Ovary (tissue), 3 donors: ENCODE data around the gene CHAC1.
"Not testable (repeated sequence)": the region's sequence is repeated elsewhere in the genome, so short reads cannot be mapped to it uniquely, and the experiment has no call there.

Experiments used
- CTCF ChIP-seq, 3 donors: fragments of 450-650 bp in 2 of 3; fragments of 200-600 bp in 1 of 3; IDR thresholded peaks; one replicate each; pipeline versions ENCODE4 v1.5.1 to v1.8.0; 2016 to 2022; ENCODE audit warnings: antibody characterized with exemption in 3 of 3, mild to moderate bottlenecking in 1 of 3
- EP300 ChIP-seq: sonication (generic); formaldehyde crosslinking; IDR thresholded peaks from one replicate; pipeline ENCODE4 v1.6.1; 2017; ENCODE audit warnings: antibody characterized with exemption
- POLR2A ChIP-seq: fragments of 450-650 bp; IDR thresholded peaks from one replicate; pipeline ENCODE4 v1.6.1; 2017; ENCODE audit warnings: antibody characterized with exemption, mild to moderate bottlenecking, moderate library complexity
- donor health status: DM: no; HTN: no; CAD: no.

- not testable (repeated sequence) for TF ChIP-seq EP300; CTCF (IDR thresholded peaks at IDR 0.05); POLR2A
Measured at GRCh38 chr15:40961740-40962139, 8.5 kb downstream of the CHAC1 start.
